Progenitor cell of endocrine pancreas (in vitro differentiated cells): ENCODE data around the gene IL25. TPM values are rescaled to one million over a fixed set of nuclear protein-coding genes. Genes with fewer than 3 reads are reported as not detected.

Source experiments
- DNase-seq: peaks from one replicate; pipeline ENCODE4 v3.0.0; 2021; ENCODE audit warnings: low spot score; ENCODE audit not compliant: unreplicated experiment
- H3K27ac Mint-ChIP-seq: 2 replicates; pipeline ENCODE4 v1.8.0; 2021; ENCODE audit warnings: mild to moderate bottlenecking, moderate library complexity, mixed read lengths
- H3K27me3 Mint-ChIP-seq: 2 replicates; pipeline ENCODE4 v1.8.0; 2021; ENCODE audit warnings: mixed read lengths
- H3K36me3 Mint-ChIP-seq: 2 replicates; pipeline ENCODE4 v1.8.0; 2022; ENCODE audit warnings: mixed read lengths; ENCODE audit not compliant: insufficient read depth
- H3K4me1 Mint-ChIP-seq: 2 replicates; pipeline ENCODE4 v1.8.0; 2021; ENCODE audit warnings: low read depth, mixed read lengths
- H3K4me3 Mint-ChIP-seq: 2 replicates; pipeline ENCODE4 v1.8.0; 2021; ENCODE audit warnings: low read depth, mild to moderate bottlenecking, moderate library complexity, mixed read lengths
- H3K9me3 Mint-ChIP-seq: 2 replicates; pipeline ENCODE4 v1.8.0; 2021; ENCODE audit warnings: low read depth, mixed read lengths
- total RNA-seq: library from RNA; stranded (reverse); gene quantifications from 2 replicates; pipeline ENCODE4 v1.2.1, GENCODE V29; 2021
- TF ChIP-seq, protein P1 (sequence below): fragments of 200-600 bp; sonication (generic); IDR thresholded peaks from one replicate; pipeline ENCODE4 v1.5.0; 2021; ENCODE audit warnings: antibody characterized with exemption, mild to moderate bottlenecking; ENCODE audit not compliant: unreplicated experiment

IL25 gene
- total RNA-seq, 1 donor from 2014 or later = not detected

DNA sequence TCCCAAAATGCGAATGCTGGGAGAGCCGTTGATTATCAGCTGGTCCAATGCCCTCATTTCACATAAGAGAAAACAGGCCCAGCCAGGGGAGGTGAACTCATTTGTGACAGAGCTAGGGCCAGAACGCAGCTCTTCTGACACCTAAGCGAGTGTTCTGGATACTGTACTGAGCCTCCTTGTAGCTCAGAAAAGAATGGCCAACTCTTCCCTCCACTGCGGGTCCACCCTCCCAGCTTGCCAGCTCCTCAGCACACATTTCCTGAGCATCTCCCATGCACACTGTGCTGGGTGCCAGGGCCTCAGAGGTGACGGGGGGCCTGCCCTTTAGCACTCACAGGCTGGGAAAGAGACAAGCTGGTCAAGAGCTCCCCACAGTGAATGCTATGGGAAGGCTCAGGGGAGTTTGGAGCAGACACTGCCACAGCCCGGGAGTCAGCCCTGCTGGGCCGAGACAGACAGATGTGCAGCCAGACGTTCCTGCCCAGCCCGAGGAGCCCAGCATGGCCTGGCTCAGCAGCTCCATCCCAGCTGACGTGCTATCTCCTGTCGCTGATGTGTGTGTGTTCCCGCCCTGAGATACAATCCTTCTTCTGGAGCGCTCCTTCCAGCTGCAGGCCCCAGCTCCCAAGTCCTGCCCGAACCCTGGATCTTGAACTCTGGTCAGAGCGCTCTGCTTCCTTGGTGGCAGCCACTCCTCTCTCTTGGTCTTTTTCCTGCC lies 7.7 kb downstream of the IL25 start:
- Mint-ChIP-seq H3K4me3 (no peak overlapping the region), H3K4me1 (no peaks in the 10 kb centered on the region), H3K36me3 (no peaks in the 10 kb centered on the region), H3K27me3 (peaks cover 57% of the 10 kb centered on the region), H3K27ac (no peak overlapping the region), H3K9me3 (no peaks in the 10 kb centered on the region)
- DNase-seq = no peak
- TF ChIP-seq, protein P1, sequence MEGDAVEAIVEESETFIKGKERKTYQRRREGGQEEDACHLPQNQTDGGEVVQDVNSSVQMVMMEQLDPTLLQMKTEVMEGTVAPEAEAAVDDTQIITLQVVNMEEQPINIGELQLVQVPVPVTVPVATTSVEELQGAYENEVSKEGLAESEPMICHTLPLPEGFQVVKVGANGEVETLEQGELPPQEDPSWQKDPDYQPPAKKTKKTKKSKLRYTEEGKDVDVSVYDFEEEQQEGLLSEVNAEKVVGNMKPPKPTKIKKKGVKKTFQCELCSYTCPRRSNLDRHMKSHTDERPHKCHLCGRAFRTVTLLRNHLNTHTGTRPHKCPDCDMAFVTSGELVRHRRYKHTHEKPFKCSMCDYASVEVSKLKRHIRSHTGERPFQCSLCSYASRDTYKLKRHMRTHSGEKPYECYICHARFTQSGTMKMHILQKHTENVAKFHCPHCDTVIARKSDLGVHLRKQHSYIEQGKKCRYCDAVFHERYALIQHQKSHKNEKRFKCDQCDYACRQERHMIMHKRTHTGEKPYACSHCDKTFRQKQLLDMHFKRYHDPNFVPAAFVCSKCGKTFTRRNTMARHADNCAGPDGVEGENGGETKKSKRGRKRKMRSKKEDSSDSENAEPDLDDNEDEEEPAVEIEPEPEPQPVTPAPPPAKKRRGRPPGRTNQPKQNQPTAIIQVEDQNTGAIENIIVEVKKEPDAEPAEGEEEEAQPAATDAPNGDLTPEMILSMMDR = no peak

DNA sequence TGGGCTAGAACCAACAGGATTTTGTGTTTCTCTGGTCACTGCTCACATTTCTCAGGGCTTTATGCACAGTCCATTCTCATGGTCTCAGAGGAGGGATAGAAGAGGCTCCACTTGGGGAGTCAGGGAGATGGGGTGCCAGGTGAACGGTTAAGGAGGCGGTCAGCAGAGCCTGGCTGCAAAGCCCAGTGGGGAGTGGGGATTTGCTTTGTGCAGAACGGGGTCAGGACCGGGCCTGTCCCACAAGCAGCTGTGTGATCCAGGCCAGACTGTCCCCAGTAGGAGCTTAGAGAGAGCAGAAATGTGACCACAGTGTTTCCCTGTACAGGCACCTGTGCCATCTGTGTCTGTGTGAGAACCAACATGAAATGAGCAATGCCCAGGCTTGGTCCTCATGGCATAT lies 8.4 kb downstream of the IL25 start:
- Mint-ChIP-seq H3K4me3 (no peak overlapping the region), H3K9me3 (no peaks in the 10 kb centered on the region), H3K4me1 (peaks cover 1% of the 10 kb centered on the region), H3K27ac (no peak overlapping the region), H3K36me3 (no peaks in the 10 kb centered on the region), H3K27me3 (peaks cover 59% of the 10 kb centered on the region)
- TF ChIP-seq, protein P1 = no peak
- DNase-seq = no peak

DNA sequence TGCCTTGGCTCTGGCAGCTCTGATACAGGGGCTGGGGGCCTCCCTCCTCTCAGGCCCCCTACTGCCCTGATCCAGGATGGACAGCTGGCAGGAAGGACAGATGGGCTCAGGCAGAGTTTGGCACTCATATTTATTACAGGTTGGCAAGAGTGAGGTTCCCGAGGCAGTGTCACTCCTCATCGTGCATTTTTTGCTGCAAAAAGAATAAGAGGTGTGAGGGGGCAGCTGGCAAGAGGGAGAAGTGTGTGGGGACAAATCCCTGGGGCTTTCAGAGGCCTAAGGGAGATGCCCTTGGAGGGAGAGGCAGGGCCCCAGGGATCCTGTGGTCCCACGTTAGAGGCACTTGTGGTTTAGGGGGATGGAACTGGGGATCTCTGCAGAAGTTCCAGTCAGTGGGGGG lies 9.3 kb downstream of the IL25 start:
- H3K9me3 Mint-ChIP-seq = no peaks in the 10 kb centered on the region
- H3K4me3 Mint-ChIP-seq = no peak overlapping the region
- TF ChIP-seq, protein P1 = no peak
- H3K27me3 Mint-ChIP-seq = peaks cover 59% of the 10 kb centered on the region
- peaks cover 1% of the 10 kb centered on the region for H3K4me1 Mint-ChIP-seq
- no peak for DNase-seq
- H3K36me3 Mint-ChIP-seq = no peaks in the 10 kb centered on the region
- H3K27ac Mint-ChIP-seq = no peak overlapping the region

DNA sequence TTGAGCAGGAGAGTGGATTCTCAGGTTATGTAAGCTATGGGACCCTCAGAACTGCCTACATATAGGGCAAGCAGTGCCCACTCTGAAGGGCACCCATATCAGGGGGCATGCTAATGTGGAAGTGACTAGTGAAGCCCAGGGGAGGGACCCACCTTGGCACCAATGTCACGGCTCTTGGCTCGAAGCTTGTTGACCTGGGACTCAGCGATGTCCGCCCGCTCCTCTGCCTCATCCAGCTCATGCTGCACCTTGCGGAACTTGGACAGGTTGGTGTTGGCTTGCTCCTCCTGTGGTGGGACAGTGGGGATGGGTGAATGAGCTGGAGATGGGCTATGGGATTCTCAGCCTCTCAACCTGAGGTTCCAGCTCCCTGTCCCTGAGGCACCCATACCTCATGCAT lies 9.7 kb downstream of the IL25 start:
- no peaks in the 10 kb centered on the region for H3K9me3 Mint-ChIP-seq
- H3K4me1 Mint-ChIP-seq = peaks cover 1% of the 10 kb centered on the region
- H3K36me3 Mint-ChIP-seq = no peaks in the 10 kb centered on the region
- H3K27ac Mint-ChIP-seq = no peak overlapping the region
- TF ChIP-seq, protein P1 = no peak
- DNase-seq = no peak
- peaks cover 60% of the 10 kb centered on the region for H3K27me3 Mint-ChIP-seq
- H3K4me3 Mint-ChIP-seq = no peak overlapping the region

DNA sequence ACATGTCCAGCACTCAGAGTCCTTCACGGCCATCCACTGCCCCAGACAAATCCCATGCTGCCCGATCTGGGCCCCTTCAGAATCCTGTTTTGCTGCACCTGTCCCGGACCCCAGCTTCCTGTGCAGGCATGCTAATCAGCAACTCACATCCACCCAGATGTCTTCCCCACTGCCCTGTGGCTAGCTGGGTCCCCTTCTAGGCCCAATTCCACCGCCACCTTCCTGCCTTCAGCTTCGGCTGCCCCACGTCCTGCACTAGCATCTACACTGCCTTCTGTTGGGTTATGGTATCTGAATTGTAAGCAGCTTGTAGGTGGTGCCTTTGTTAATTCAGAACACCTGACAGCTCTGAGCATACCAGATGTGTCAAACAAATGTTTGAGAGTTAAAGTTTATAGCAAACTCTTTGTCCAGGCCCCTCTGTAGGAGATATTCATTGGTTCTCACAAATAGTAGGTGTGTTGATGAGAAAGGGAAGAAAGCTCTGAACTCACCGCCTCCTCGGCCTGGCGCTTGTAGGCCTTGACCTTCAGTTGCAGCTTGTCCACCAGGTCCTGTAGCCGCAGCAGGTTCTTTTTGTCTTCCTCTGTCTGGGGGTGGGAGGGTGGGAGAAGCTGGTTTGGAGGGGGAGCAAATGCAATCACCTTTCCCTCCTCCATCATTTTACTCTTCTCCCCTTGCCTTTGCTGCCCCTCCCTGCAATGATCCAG lies 10.3 kb downstream of the IL25 start:
- Mint-ChIP-seq H3K4me1 (peaks cover 1% of the 10 kb centered on the region), H3K27ac (no peak overlapping the region), H3K36me3 (no peaks in the 10 kb centered on the region), H3K9me3 (no peaks in the 10 kb centered on the region), H3K27me3 (peaks cover 60% of the 10 kb centered on the region), H3K4me3 (no peak overlapping the region)
- TF ChIP-seq, protein P1 = no peak
- DNase-seq = no peak
